GM12878 (cell line): ENCODE results near the gene CFDP1. TPM values are rescaled to one million over a fixed set of nuclear protein-coding genes. Genes with fewer than 3 reads are reported as not detected.

Experiments used
- ATAC-seq: fragments of 200-7000 bp; cut with Tn5 transposase; 3 replicates; pipeline ENCODE4 v1.9.1; 2020; ENCODE audit warnings: mild to moderate bottlenecking, moderate library complexity
- BruUV-seq: library from RNA; stranded (reverse); fragments of 400-500 nt; replicated peaks from 2 replicates; lab custom pipeline; 2021; lab: Mats Ljungman, UMichigan
- CTCF ChIA-PET: fragments of 300-600 bp; sonication (Branson Sonifier 250); formaldehyde crosslinking; extraction: SDS; loops from one replicate; lab custom pipeline; 2021; ENCODE audit warnings: inconsistent platforms; lab: Yijun Ruan, JAX
- POLR2A ChIA-PET: fragments of 350-600 bp; formaldehyde crosslinking; extraction: SDS; loops from one replicate; lab custom pipeline; 2021; ENCODE audit warnings: inconsistent platforms; lab: Charles Lee
- RAD21 ChIA-PET: fragments of 300-600 bp; sonication (Branson Sonifier 250); formaldehyde crosslinking; loops from one replicate; lab custom pipeline; 2023; ENCODE audit warnings: antibody characterized with exemption; ENCODE audit not compliant: unreplicated experiment; lab: Charles Lee
- SMC1A ChIA-PET: fragments of 300-600 bp; sonication (Branson Sonifier 250); formaldehyde crosslinking; loops from one replicate; lab custom pipeline; 2023; ENCODE audit not compliant: unreplicated experiment, uncharacterized antibody; lab: Charles Lee
- DNase-seq: peaks from one replicate; pipeline ENCODE4 v3.0.0-alpha.2; 2011; ENCODE audit warnings: low read depth, low spot score
- FAIRE-seq: peaks from 3 replicates; lab custom pipeline; 2011; peaks lifted over from hg19 to GRCh38; lab: Jason Lieb, UNC
- H2AFZ ChIP-seq: 2 replicates; pipeline ENCODE4 v1.6.0; 2011; ENCODE audit warnings: low read depth, low read length, control low read depth; ENCODE audit not compliant: control insufficient read depth
- H3K27ac ChIP-seq: 2 replicates; pipeline ENCODE4 v1.5.1; 2011; ENCODE audit warnings: control low read depth; ENCODE audit not compliant: control insufficient read depth, insufficient read depth
- H3K27me3 ChIP-seq, 2 experiments: replicated peaks in 1 of 2; 2 replicates each; pipeline versions ENCODE4 v1.6.0 to v1.6.1; 2011; ENCODE audit warnings: low read length in 1 of 2; ENCODE audit not compliant: control insufficient read depth in 2 of 2, insufficient read depth in 2 of 2
- H3K36me3 ChIP-seq, 2 experiments: 2 replicates each; pipeline ENCODE4 v1.5.1; 2011; ENCODE audit warnings: low read length in 1 of 2; ENCODE audit not compliant: control insufficient read depth in 2 of 2, insufficient read depth in 2 of 2
- H3K4me1 ChIP-seq: 2 replicates; pipeline ENCODE4 v1.6.1; 2011; ENCODE audit warnings: mild to moderate bottlenecking, low read length, moderate library complexity, mixed read lengths; ENCODE audit not compliant: control insufficient read depth, insufficient read depth
- H3K4me2 ChIP-seq: 2 replicates; pipeline ENCODE4 v1.6.0; 2011; ENCODE audit warnings: control low read depth; ENCODE audit not compliant: control insufficient read depth, insufficient read depth
- H3K4me3 ChIP-seq: fragments of 200-600 bp; sonication (generic); 2 replicates; pipeline ENCODE4 v1.5.1; 2016
- H3K79me2 ChIP-seq: 2 replicates; pipeline ENCODE4 v1.6.0; 2011; ENCODE audit warnings: low read length; ENCODE audit not compliant: control insufficient read depth, insufficient read depth
- H3K9ac ChIP-seq: 2 replicates; pipeline ENCODE4 v1.8.0; 2011; ENCODE audit warnings: low read length, control low read depth, mixed read lengths; ENCODE audit not compliant: control insufficient read depth, insufficient read depth
- H3K9me3 ChIP-seq: replicated peaks from 3 replicates; pipeline ENCODE4 v1.5.1; 2011; ENCODE audit warnings: mild to moderate bottlenecking, low read length; ENCODE audit not compliant: control insufficient read depth, insufficient read depth
- H4K20me1 ChIP-seq: 2 replicates; pipeline ENCODE4 v1.6.0; 2011; ENCODE audit not compliant: control insufficient read depth, insufficient read depth
- CHD4 ChIP-seq: fragments of 200-600 bp; sonication (generic); IDR thresholded peaks from 2 replicates; pipeline ENCODE4 v1.6.1; 2016; ENCODE audit warnings: mild to moderate bottlenecking
- SMAD1 ChIP-seq: fragments of 450-650 bp; IDR thresholded peaks from 2 replicates; pipeline ENCODE4 v1.6.1; 2018; ENCODE audit warnings: mild to moderate bottlenecking, low read depth; ENCODE audit not compliant: partially characterized antibody
- SMC3 ChIP-seq: IDR thresholded peaks from 2 replicates; pipeline ENCODE4 v1.6.1; 2011; ENCODE audit warnings: low read length, improper control_type of control experiment, borderline replicate concordance
- WGBS: methylation state at CpG from one replicate; pipeline ENCODE4 v1.1.6; 2016; ENCODE audit warnings: low lambda C conversion rate; ENCODE audit not compliant: insufficient replicate concordance, insufficient coverage; ENCODE audit errors: missing lambda C conversion rate; 5-methylcytosine and 5-hydroxymethylcytosine counted together
- in situ Hi-C: fragments of 300-500 bp; cut with MboI; formaldehyde crosslinking; loops from 9 replicates; pipeline ENCODE4 v1.14.3; 2018; ENCODE audit warnings: mixed read lengths
- intact Hi-C: fragments of 100-400 bp; cut with micrococcal nuclease; formaldehyde crosslinking; loops from one replicate; pipeline ENCODE4 v1.14.2; 2022; ENCODE audit not compliant: unreplicated experiment
- polyA plus RNA-seq, 11 experiments: library from polyadenylated mRNA; depleted of rRNA in 4 of 11; unstranded in 6 of 11; stranded (reverse) in 5 of 11; fragments of >200 nt; fragmentation: Nextera tagmentation in 4 of 11; fragmentation: Illumina TruSeq in 1 of 11; extraction: Ambion mirVana in 4 of 11; extraction: Trizol in 1 of 11; gene quantifications; 1 replicate in 1 of 11; 2 replicates in 10 of 11; pipeline versions ENCODE4 v1.2.1 to v1.2.3, GENCODE V29; 2011 to 2016; ENCODE audit warnings: inconsistent platforms in 2 of 11, missing spikeins in 2 of 11, low read depth in 1 of 11
- total RNA-seq, 4 experiments: library from RNA; depleted of rRNA in 3 of 4; stranded (reverse); fragments of >200 nt in 3 of 4; fragmentation: Illumina TruSeq in 1 of 4; extraction: Trizol in 1 of 4; gene quantifications; 2 replicates each; pipeline versions ENCODE4 v1.2.1 to v1.2.3, GENCODE V29; 2013 to 2021
- TF ChIP-seq, protein P1 (sequence below): fragments of 450-650 bp; formaldehyde crosslinking; IDR thresholded peaks from 2 replicates; pipeline ENCODE4 v1.4.0; 2022; ENCODE audit warnings: mild to moderate bottlenecking, moderate library complexity

CFDP1 gene
- total and polyA plus RNA-seq, 10 of the 15 experiments (the other 5 are each of a cell fraction or from before 2014, with no cell fraction given): 22.3 to 64.8 (median 36.7) TPM

DNA sequence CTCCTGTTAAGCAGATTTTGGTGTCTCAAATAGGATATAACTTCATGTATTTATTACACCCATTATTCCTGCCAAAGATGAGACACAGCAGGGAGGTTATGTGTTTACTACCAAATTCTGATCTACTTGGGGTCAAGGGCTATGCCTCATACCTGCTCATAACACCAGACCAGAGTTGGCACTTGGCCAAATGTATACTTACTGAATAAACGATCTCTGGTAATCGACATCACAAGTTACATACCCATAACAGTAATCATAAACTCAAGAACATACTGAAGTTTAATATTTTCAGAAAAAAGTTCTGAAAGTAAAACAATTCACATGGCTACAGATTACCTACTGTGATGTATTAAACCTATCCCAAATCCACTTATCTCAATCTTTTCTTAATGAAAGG, 28.3 kb upstream of the CFDP1 start:
- H3K4me3 ChIP-seq: peak overlapping the region; percentile 15; the same call in 1 of the 2 replicates
- H3K9me3 ChIP-seq: no peaks in the 10 kb centered on the region
- no peak for FAIRE-seq
- BruUV-seq: no TSS peak
- WGBS: 100% methylated on average over 2 of the region's 2 CpGs
- no peak for ATAC-seq
- peak overlapping the region; percentile 82 for H3K4me2 ChIP-seq
- peak overlapping the region; percentile 18; the same call in 1 of the 2 replicates for H3K27ac ChIP-seq
- POLR2A ChIA-PET: no interaction called here
- H2AFZ ChIP-seq: no peak overlapping the region
- intact Hi-C loops: loop anchor here (5.0 kb wide), 2 partner anchors 39 to 91 kb away; no protein-coding TSS in a partner anchor
- TF ChIP-seq SMAD1: peak; percentile 41
- TF ChIP-seq CHD4: no peak
- TF ChIP-seq SMC3: no peak
- TF ChIP-seq, protein P1, sequence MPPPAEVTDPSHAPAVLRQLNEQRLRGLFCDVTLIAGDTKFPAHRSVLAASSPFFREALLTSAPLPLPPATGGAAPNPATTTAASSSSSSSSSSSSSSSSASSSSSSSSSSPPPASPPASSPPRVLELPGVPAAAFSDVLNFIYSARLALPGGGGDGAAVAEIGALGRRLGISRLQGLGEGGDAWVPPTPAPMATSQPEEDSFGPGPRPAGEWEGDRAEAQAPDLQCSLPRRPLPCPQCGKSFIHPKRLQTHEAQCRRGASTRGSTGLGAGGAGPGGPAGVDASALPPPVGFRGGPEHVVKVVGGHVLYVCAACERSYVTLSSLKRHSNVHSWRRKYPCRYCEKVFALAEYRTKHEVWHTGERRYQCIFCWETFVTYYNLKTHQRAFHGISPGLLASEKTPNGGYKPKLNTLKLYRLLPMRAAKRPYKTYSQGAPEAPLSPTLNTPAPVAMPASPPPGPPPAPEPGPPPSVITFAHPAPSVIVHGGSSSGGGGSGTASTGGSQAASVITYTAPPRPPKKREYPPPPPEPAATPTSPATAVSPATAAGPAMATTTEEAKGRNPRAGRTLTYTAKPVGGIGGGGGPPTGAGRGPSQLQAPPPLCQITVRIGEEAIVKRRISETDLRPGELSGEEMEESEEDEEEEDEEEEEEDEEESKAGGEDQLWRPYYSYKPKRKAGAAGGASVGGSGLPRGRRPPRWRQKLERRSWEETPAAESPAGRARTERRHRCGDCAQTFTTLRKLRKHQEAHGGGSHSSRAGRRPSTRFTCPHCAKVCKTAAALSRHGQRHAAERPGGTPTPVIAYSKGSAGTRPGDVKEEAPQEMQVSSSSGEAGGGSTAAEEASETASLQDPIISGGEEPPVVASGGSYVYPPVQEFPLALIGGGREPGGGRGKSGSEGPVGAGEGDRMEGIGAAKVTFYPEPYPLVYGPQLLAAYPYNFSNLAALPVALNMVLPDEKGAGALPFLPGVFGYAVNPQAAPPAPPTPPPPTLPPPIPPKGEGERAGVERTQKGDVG: no peak
- TF ChIP-seq, all 136 proteins: peak for 1
- no peaks in the 10 kb centered on the region for H3K27me3 ChIP-seq
- no peak for DNase-seq
- SMC1A ChIA-PET: no interaction called here
- no peaks in the 10 kb centered on the region for H4K20me1 ChIP-seq
- CTCF ChIA-PET: no interaction called here
- peaks cover 58% of the 10 kb centered on the region for H3K79me2 ChIP-seq
- RAD21 ChIA-PET: no interaction called here
- in situ Hi-C loops: loop anchor here (10.0 to 25.0 kb wide), 2 partner anchors 163 to 1726 kb away; partner anchors contain the start of genes ADAT1, MON1B and SYCE1L
- no peak overlapping the region for H3K9ac ChIP-seq
- peaks cover 6% of the 10 kb centered on the region for H3K4me1 ChIP-seq
- H3K36me3 ChIP-seq: peaks cover 0 to 2% of the 10 kb centered on the region in 2 experiments; a peak in 2 of 4 replicates
